Measurements from ENCODE around the gene KDM8.
A peak's percentile ranks its signal among the peaks of the same experiment; 100 is the strongest.

The KDM8 gene

DNA sequence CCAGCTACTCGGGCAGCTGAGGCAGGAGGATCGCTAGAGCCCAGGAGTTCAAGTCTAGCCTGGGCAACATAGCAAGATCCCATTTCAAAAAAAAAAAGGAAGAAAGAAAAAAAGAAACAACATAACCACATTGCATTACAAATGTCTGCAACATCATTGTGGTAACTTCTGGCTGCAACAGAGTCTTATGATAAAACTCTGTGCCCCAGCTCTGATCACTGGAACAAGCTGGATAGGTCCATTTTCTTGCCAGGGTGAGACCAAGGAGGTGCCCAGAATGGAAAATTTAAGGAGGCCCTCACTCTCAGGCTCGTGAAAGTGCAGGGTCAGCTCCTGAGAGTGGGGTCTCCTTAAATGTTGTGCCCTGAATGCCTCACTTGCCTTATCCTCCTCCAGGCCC is 37.8 kb upstream of the KDM8 start:
- no peak overlapping the region for H3K27ac ChIP-seq
- DNase-seq = no peak
- in situ Hi-C loops (cut with HindIII; ENCODE audit: low pct_ligation_motif_present, low sequenced_read_pairs) = no loop called here
- no peaks in the 10 kb centered on the region for H3K36me3 ChIP-seq (replicated peaks)
- no peak overlapping the region for H3K4me3 ChIP-seq (ENCODE audit: low read depth, low read length)
- H3K27me3 ChIP-seq (replicated peaks) = no peaks in the 10 kb centered on the region
- TF ChIP-seq, protein P1, sequence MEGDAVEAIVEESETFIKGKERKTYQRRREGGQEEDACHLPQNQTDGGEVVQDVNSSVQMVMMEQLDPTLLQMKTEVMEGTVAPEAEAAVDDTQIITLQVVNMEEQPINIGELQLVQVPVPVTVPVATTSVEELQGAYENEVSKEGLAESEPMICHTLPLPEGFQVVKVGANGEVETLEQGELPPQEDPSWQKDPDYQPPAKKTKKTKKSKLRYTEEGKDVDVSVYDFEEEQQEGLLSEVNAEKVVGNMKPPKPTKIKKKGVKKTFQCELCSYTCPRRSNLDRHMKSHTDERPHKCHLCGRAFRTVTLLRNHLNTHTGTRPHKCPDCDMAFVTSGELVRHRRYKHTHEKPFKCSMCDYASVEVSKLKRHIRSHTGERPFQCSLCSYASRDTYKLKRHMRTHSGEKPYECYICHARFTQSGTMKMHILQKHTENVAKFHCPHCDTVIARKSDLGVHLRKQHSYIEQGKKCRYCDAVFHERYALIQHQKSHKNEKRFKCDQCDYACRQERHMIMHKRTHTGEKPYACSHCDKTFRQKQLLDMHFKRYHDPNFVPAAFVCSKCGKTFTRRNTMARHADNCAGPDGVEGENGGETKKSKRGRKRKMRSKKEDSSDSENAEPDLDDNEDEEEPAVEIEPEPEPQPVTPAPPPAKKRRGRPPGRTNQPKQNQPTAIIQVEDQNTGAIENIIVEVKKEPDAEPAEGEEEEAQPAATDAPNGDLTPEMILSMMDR (IDR thresholded peaks at IDR 0.05; ENCODE audit: low read depth, low read length, missing control alignments) = no peak

DNA sequence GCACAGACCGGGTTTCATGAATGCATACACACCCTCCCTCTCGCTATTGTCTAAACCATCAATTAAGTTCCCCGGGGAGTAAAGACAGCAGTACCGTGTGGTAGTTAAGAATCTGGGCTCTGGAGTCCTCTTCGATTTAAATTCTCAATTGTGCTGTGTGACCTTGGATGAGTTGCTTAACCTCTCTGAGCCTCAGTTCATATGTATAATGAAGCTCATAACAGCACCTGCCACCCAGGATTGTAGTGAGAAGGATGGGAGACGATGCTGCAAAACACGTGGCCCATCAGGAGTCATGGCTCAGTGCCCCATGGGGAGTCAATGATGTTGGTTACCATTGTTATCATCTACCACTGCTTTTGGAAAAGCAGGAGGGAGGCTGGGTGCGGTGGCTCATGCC is 34.5 kb upstream of the KDM8 start:
- in situ Hi-C loops (cut with HindIII; ENCODE audit: low pct_ligation_motif_present, low sequenced_read_pairs) = no loop called here

DNA sequence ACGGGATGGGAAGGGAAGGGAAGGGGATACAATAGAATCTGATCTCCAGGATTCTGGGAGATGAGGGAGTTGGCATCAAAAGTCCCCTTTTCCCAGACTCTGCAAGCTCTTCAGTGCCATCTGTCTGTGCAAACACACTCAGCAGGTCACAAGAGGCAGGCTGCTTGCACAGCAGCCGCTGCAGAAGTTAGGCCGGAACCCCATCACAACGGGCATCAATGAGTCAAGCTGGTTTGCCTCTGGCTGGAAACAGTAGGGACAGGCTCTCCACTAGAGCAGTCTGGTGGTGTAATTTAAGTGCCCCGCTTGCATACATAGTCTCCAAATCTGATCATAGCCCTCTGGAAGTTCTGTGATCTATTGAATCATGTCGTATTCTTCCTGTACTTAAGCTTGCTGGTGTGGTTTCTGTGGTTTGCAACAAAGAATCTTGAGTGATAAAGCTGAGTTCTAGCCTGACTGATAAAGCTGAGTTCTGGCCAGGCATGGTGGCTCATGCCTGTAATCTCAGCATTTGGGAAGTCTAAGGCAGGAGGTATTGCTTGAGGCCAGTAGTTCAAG is 33.7 kb upstream of the KDM8 start:
- DNase-seq = peak; percentile 98
- no peaks in the 10 kb centered on the region for H3K36me3 ChIP-seq (replicated peaks)
- peak overlapping the region; percentile 55 for H3K27ac ChIP-seq
- TF ChIP-seq, protein P1 (IDR thresholded peaks at IDR 0.05; ENCODE audit: low read depth, low read length, missing control alignments) = peak; percentile 66
- H3K4me3 ChIP-seq (ENCODE audit: low read depth, low read length) = no peak overlapping the region
- in situ Hi-C loops (cut with HindIII; ENCODE audit: low pct_ligation_motif_present, low sequenced_read_pairs) = no loop called here
- H3K27me3 ChIP-seq (replicated peaks) = no peaks in the 10 kb centered on the region

More for the DNA sequence above, 34.5 kb upstream of the KDM8 start:
- TF ChIP-seq, protein P1 (IDR thresholded peaks at IDR 0.05; ENCODE audit: low read depth, low read length, missing control alignments) = no peak
- DNase-seq = no peak
- peak overlapping the region; percentile 50 for H3K27ac ChIP-seq
- H3K4me3 ChIP-seq (ENCODE audit: low read depth, low read length) = no peak overlapping the region
- H3K36me3 ChIP-seq (replicated peaks) = no peaks in the 10 kb centered on the region
- no peaks in the 10 kb centered on the region for H3K27me3 ChIP-seq (replicated peaks)

DNA sequence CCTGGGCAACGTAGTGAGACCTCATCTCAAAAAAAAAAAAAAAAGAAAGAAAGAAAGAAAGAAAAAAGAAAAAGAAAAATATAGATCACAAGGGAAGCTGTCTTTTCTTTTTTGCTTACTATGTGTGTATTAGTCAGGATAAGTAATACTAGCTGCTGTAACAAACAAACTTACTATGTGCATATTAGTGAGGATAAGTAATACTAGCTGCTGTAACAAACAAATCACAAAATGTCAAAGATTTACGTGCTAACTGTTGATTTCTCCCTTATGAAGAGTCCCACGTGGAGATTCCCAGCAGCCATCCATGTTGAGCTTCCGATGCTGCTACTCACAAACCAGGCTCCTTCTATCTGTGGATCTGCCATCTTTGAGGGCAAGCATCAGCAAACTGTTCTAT is 31.7 kb upstream of the KDM8 start:
- Histone ChIP-seq H3K27ac (no peak overlapping the region), H3K4me3 (ENCODE audit: low read depth, low read length) (no peak overlapping the region), H3K36me3 (replicated peaks) (no peaks in the 10 kb centered on the region), H3K27me3 (replicated peaks) (no peaks in the 10 kb centered on the region)
- TF ChIP-seq, protein P1 (IDR thresholded peaks at IDR 0.05; ENCODE audit: low read depth, low read length, missing control alignments) = no peak
- no peak for DNase-seq
- in situ Hi-C loops (cut with HindIII; ENCODE audit: low pct_ligation_motif_present, low sequenced_read_pairs) = no loop called here

DNA sequence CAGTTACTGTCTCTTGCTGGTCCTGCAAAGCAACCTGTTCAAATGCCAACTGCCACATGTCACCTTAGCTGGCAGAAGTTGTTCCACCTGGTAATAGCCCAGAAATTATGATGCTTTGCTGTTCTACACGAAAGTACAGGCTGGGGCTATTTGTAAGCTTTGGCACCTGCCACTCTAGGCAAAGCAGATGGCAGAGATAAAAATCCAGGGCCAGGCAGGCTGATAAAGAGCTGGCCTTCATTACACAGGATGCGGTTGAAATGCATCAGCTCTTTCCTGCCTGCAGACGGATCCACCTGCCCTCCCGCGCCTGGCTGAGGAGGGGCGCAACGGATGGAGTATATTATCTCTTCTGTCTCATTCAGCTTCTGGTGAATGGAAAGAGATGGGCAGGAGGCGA is 29.3 kb upstream of the KDM8 start:
- Histone ChIP-seq H3K36me3 (replicated peaks) (no peaks in the 10 kb centered on the region), H3K27me3 (replicated peaks) (no peaks in the 10 kb centered on the region), H3K27ac (no peak overlapping the region), H3K4me3 (ENCODE audit: low read depth, low read length) (no peak overlapping the region)
- no peak for DNase-seq
- in situ Hi-C loops (cut with HindIII; ENCODE audit: low pct_ligation_motif_present, low sequenced_read_pairs) = no loop called here
- TF ChIP-seq, protein P1 (IDR thresholded peaks at IDR 0.05; ENCODE audit: low read depth, low read length, missing control alignments) = no peak

DNA sequence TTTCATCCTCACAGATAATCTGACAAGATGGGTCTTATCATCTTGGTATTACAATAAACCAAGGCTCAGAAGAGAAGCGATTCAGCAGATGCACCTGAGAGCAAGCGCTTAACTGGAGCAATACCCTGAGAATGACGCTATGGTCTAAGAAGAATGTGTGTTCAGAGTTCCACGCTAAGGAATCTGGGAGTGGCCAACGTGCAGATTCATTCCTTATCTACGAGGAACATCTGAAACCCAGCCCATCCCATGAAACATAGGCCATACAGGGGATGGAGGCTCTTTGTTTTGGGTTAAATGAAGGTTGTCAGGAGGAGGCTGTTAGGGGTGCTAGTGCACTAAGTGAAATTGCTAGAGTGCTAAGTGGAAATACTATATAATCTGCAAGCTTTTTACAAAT is 28.5 kb upstream of the KDM8 start:
- Histone ChIP-seq H3K4me3 (ENCODE audit: low read depth, low read length) (no peak overlapping the region), H3K27ac (no peak overlapping the region), H3K36me3 (replicated peaks) (no peaks in the 10 kb centered on the region), H3K27me3 (replicated peaks) (no peaks in the 10 kb centered on the region)
- TF ChIP-seq, protein P1 (IDR thresholded peaks at IDR 0.05; ENCODE audit: low read depth, low read length, missing control alignments) = no peak
- peak; percentile 73 for DNase-seq
- in situ Hi-C loops (cut with HindIII; ENCODE audit: low pct_ligation_motif_present, low sequenced_read_pairs) = no loop called here
